Astrocyte of the cerebellum (primary cell): Measurements from ENCODE around the gene VNN1.

Experiments
- DNase-seq: peaks from one replicate; pipeline ENCODE4 v3.0.0-alpha.2; 2011; ENCODE audit warnings: low read depth
- H3K4me3 ChIP-seq: 2 replicates; pipeline ENCODE4 v1.5.1; 2011; ENCODE audit warnings: mild to moderate bottlenecking, low read depth, low read length, moderate library complexity
- CTCF ChIP-seq: IDR thresholded peaks from 2 replicates; pipeline ENCODE4 v1.5.1; 2012; ENCODE audit warnings: low read length, low read depth, moderate library complexity, mild to moderate bottlenecking; ENCODE audit errors: missing control alignments
- in situ Hi-C: cut with HindIII; loops from 2 replicates; pipeline ENCODE4 v1.10.0; 2017; ENCODE audit warnings: low sequenced_read_pairs

Gene VNN1

DNA sequence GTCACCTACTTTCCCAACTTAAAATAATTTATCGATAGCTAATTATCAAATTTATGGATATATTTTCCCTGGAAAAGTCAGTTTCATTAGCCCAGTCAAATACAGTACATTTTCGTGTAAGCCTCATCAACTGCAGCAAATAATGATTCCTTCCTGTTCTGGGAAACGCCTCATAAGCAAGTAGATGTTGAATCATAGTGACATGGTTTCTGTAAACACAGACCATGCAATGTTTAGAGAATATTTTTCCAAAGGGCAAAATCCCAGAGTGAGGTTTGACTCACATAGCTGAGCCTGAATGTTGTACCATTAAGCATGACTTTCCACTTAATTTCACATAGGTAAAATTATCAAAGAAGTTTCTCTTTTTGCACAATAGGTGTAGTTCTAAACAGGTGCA lies 16.7 kb upstream of the VNN1 start:
- H3K4me3 ChIP-seq: no peak overlapping the region
- TF ChIP-seq CTCF: no peak
- in situ Hi-C loops: no loop called here
- no peak for DNase-seq

- H3K4me3 ChIP-seq: no peak overlapping the region
- in situ Hi-C loops: no loop called here
- no peak for DNase-seq
- TF ChIP-seq CTCF: no peak
Observed at GRCh38 chr6:132728616-132729015, 14.8 kb upstream of the VNN1 start.

DNA sequence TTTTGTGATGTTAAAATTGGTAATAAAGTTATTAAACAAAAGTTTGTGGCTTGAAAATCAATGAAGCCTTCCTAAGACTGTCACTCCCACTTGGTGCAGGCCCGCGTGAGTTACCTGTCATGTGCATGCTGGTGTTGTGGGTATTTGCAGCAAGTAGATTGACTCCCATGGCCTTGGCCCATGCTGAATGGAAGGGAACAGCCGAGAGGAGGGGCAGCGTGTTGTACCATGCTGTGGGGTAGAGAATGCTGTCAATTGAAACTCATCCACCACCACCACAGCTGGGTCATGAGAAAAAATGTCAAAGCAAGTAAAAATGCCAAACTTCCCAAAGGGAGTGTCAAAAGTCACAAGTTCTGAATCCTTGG lies 12.7 kb upstream of the VNN1 start:
- no peak for TF ChIP-seq CTCF

DNA sequence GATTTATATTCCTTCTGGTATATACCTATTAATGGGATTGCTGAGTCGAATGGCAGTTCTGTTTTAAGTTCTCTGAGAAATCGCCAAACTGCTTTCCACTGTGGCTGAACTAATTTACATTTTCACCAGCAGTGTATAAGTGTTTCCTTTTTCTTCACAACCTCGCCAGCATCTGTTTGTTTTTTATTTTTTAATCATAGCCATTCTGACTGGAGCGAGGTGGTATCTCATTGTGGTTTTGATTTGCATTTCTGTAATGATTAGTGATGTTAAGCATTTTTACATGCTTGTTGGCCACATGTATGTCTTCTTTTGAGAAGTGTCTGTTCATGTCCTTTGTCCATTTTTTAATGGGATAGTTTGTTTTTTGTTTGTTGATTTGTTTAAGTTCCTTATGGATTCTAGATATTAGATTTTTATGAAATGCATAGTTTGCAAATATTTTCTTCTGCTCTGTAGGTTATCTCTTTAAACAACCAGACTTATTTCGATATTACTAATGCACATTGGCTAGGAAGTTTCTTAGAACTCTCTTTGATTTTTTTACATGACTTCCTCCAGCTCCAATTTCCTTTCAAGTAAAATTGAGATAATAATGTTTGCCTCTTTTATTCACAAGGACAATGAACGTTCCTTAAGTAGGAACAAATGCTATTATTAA lies 12.2 kb upstream of the VNN1 start:
- in situ Hi-C loops: no loop called here
- TF ChIP-seq CTCF: no peak
- DNase-seq: no peak
- H3K4me3 ChIP-seq: no peak overlapping the region

More for the DNA sequence above, 12.7 kb upstream of the VNN1 start:
- DNase-seq: no peak
- in situ Hi-C loops: no loop called here
- H3K4me3 ChIP-seq: no peak overlapping the region

GRCh38 chr6:132725471-132725870 lies 11.6 kb upstream of the VNN1 start:
- no peak for TF ChIP-seq CTCF
- no peak overlapping the region for H3K4me3 ChIP-seq
- in situ Hi-C loops: no loop called here
- DNase-seq: no peak

DNA sequence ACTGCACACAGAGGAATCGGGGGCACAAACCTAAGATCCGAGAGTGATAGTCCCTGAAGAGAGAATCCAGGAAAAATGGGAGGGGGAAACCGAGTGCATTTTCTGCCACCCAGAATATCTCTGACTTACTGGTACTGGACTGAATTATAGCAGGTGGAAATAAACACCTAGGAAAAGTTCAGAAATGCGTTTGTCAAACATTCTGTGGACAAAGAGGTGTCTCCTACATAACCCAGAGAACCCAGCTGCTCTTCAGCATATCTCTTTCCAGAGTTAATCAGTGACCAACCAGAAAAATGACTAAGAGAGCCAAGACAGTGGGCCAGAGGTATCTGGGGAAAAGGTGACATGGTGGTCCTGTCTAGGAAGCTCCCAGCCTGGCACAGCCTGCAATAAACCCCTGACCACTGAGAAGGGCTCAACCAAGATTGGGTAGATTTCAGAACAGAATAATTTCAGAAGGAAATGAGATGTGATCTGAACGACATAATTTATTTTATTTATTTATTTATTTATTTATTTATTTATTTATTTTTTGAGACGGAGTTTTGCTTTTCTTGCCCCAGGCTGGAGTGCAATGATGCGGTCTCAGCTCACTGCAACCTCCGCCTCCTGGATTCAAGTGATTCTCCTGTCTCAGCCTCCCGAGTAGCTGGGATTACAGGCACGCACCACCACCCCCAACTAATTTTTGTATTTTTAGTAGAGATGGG lies 6.0 kb upstream of the VNN1 start:
- no peak overlapping the region for H3K4me3 ChIP-seq
- DNase-seq: no peak
- in situ Hi-C loops: no loop called here
- no peak for TF ChIP-seq CTCF
